Activated CD8-positive, alpha-beta T cell treated with anti-CD3 and anti-CD28 coated beads for 36 hours (primary cell): ENCODE data around the gene MYO1C. TPM values are rescaled to one million over a fixed set of nuclear protein-coding genes. Genes with fewer than 3 reads are reported as not detected.
"Not testable (repeated sequence)": the region's sequence is repeated elsewhere in the genome, so short reads cannot be mapped to it uniquely, and the experiment has no call there.

Experiments
- ATAC-seq: fragments of 200-7000 bp; cut with Tn5 transposase; one replicate; pipeline ENCODE4 v1.10.0; 2021; ENCODE audit warnings: mild to moderate bottlenecking, moderate library complexity
- CTCF ChIA-PET: fragments of 350-600 bp; sonication (Branson Sonifier 250); formaldehyde crosslinking; loops from one replicate; lab custom pipeline; 2021; ENCODE audit warnings: antibody characterized with exemption; lab: Charles Lee
- POLR2A ChIA-PET: fragments of 350-600 bp; sonication (Branson Sonifier 250); formaldehyde crosslinking; loops from one replicate; lab custom pipeline; 2021; ENCODE audit warnings: antibody characterized with exemption; lab: Charles Lee
- DNase-seq: peaks from one replicate; pipeline ENCODE4 v3.0.0-alpha.2; 2020
- H3K27ac Mint-ChIP-seq: one replicate; pipeline ENCODE4 v1.8.0; 2021; ENCODE audit warnings: mild to moderate bottlenecking, mixed read lengths
- H3K27me3 Mint-ChIP-seq: one replicate; pipeline ENCODE4 v1.8.0; 2021; ENCODE audit warnings: mixed read lengths
- H3K36me3 Mint-ChIP-seq: one replicate; pipeline ENCODE4 v1.8.0; 2021; ENCODE audit warnings: low read depth, mixed read lengths
- H3K4me1 Mint-ChIP-seq: one replicate; pipeline ENCODE4 v1.8.0; 2021; ENCODE audit warnings: low read depth, mixed read lengths
- H3K4me3 Mint-ChIP-seq: one replicate; pipeline ENCODE4 v1.8.0; 2021; ENCODE audit warnings: mild to moderate bottlenecking, moderate library complexity, mixed read lengths
- H3K9me3 Mint-ChIP-seq: one replicate; pipeline ENCODE4 v1.8.0; 2021; ENCODE audit warnings: mixed read lengths
- CTCF ChIP-seq: fragments of 200-600 bp; IDR thresholded peaks from one replicate; pipeline ENCODE4 v1.8.0; 2022; ENCODE audit warnings: antibody characterized with exemption, mild to moderate bottlenecking
- intact Hi-C: fragments of 100-400 bp; cut with micrococcal nuclease; formaldehyde crosslinking; loops from one replicate; pipeline ENCODE4 v1.10.0; 2022
- total RNA-seq, 2 experiments: library from RNA; stranded (reverse); gene quantifications; one replicate each; pipeline ENCODE4 v1.2.3, GENCODE V29; 2021

MYO1C gene
- total RNA-seq, 2 experiments from 2014 or later, result 12.6 to 16.8 TPM

GRCh38 chr17:1509290-1509881, 16.9 kb upstream of the MYO1C start:
- ATAC-seq (no peak), DNase-seq (no peak)
- POLR2A ChIA-PET, result interaction anchor here (1.5 kb wide), 1 partner anchor 10 kb away, joined by 3 read pairs; no protein-coding TSS in a partner anchor
- H3K27me3 Mint-ChIP-seq, result no peaks in the 10 kb centered on the region
- H3K9me3 Mint-ChIP-seq, result no peaks in the 10 kb centered on the region
- no peak for TF ChIP-seq CTCF
- CTCF ChIA-PET, result interaction anchor here (1.0 to 1.3 kb wide), 2 partner anchors 24 to 144 kb away, joined by 3 read pairs; no protein-coding TSS in a partner anchor
- H3K4me1 Mint-ChIP-seq, result peaks cover 4% of the 10 kb centered on the region
- intact Hi-C loops, result no loop called here
- H3K4me3 Mint-ChIP-seq, result no peak overlapping the region
- peaks cover 15% of the 10 kb centered on the region for H3K36me3 Mint-ChIP-seq
- no peak overlapping the region for H3K27ac Mint-ChIP-seq

GRCh38 chr17:1508709-1509108, 16.2 kb upstream of the MYO1C start:
- ChIA-PET POLR2A (interaction anchor here (1.5 kb wide), 1 partner anchor 9 kb away, joined by 3 read pairs; no protein-coding TSS in a partner anchor), CTCF (interaction anchor here (1.0 kb wide), 1 partner anchor 144 kb away, joined by 3 read pairs; no protein-coding TSS in a partner anchor)
- H3K36me3 Mint-ChIP-seq, result peaks cover 14% of the 10 kb centered on the region
- H3K9me3 Mint-ChIP-seq, intact Hi-C loops, ATAC-seq, H3K4me3 Mint-ChIP-seq, H3K27ac Mint-ChIP-seq, DNase-seq, H3K4me1 Mint-ChIP-seq, H3K27me3 Mint-ChIP-seq: not testable (repeated sequence)

GRCh38 chr17:1506649-1507267, 14.3 kb upstream of the MYO1C start:
- H3K4me3 Mint-ChIP-seq, result no peak overlapping the region
- intact Hi-C loops, result no loop called here
- no peaks in the 10 kb centered on the region for H3K9me3 Mint-ChIP-seq
- H3K36me3 Mint-ChIP-seq, result peaks cover 9% of the 10 kb centered on the region
- ATAC-seq (no peak), DNase-seq (no peak)
- H3K27ac Mint-ChIP-seq, result no peak overlapping the region
- ChIA-PET POLR2A (no interaction called here), CTCF (interaction anchor here (1.2 to 3.9 kb wide), 2 partner anchors 9 to 142 kb away, joined by 4 to 14 read pairs; partner anchors contain the start of gene INPP5K)
- H3K4me1 Mint-ChIP-seq, result no peaks in the 10 kb centered on the region
- TF ChIP-seq CTCF, result no peak
- no peaks in the 10 kb centered on the region for H3K27me3 Mint-ChIP-seq

GRCh38 chr17:1505586-1505985, 13.1 kb upstream of the MYO1C start:
- TF ChIP-seq CTCF, result no peak
- ChIA-PET POLR2A (interaction anchor here (1.1 kb wide), 1 partner anchor 29 kb away, joined by 4 read pairs; no protein-coding TSS in a partner anchor), CTCF (interaction anchor here (0.7 to 3.9 kb wide), 3 partner anchors 10 to 172 kb away, joined by 3 to 14 read pairs (median 3); partner anchors contain the start of gene INPP5K)
- H3K27ac Mint-ChIP-seq, result no peak overlapping the region
- H3K9me3 Mint-ChIP-seq, result no peaks in the 10 kb centered on the region
- H3K36me3 Mint-ChIP-seq, result peaks cover 8% of the 10 kb centered on the region
- intact Hi-C loops, result no loop called here
- H3K27me3 Mint-ChIP-seq, result no peaks in the 10 kb centered on the region
- H3K4me1 Mint-ChIP-seq, result no peaks in the 10 kb centered on the region
- no peak overlapping the region for H3K4me3 Mint-ChIP-seq
- no peak for ATAC-seq
- DNase-seq, result no peak

- no peaks in the 10 kb centered on the region for H3K27me3 Mint-ChIP-seq
- peaks cover 8% of the 10 kb centered on the region for H3K36me3 Mint-ChIP-seq
- no peak overlapping the region for H3K27ac Mint-ChIP-seq
- DNase-seq (no peak), ATAC-seq (no peak)
- no peak overlapping the region for H3K4me3 Mint-ChIP-seq
- intact Hi-C loops, result no loop called here
- ChIA-PET CTCF (interaction anchor here (0.7 to 3.9 kb wide), 3 partner anchors 11 to 172 kb away, joined by 3 to 14 read pairs (median 3); partner anchors contain the start of gene INPP5K), POLR2A (interaction anchor here (0.7 to 1.7 kb wide), 3 partner anchors 11 to 30 kb away, joined by 3 to 5 read pairs (median 4); partner anchors contain the start of gene MYO1C)
- no peak for TF ChIP-seq CTCF
- H3K4me1 Mint-ChIP-seq, result no peaks in the 10 kb centered on the region
- no peaks in the 10 kb centered on the region for H3K9me3 Mint-ChIP-seq
These were observed 12.4 kb upstream of the MYO1C start for GRCh38 chr17:1504866-1505265.
